Heart left ventricle (tissue), 16 donors: ENCODE measurements around the gene RAB43. TPM values are rescaled to one million over a fixed set of nuclear protein-coding genes. Genes with fewer than 3 reads are reported as not detected.
"Not testable (repeated sequence)": the region's sequence is repeated elsewhere in the genome, so short reads cannot be mapped to it uniquely, and the experiment has no call there.

Source experiments
- ATAC-seq, 4 donors: fragments of 200-7000 bp; cut with Tn5 transposase; one replicate each; pipeline ENCODE4 v1.9.1; 2020 to 2022; ENCODE audit warnings: moderate library complexity in 4 of 4, mild to moderate bottlenecking in 3 of 4, moderate number of reproducible peaks in 1 of 4
- DNase-seq, 5 donors: peaks; one replicate each; pipeline ENCODE4 v3.0.0-alpha.2; 2020
- H3K27ac ChIP-seq, 12 donors: fragments of 200-600 bp; sonication (generic) in 4 of 12; one replicate each; pipeline versions ENCODE4 v1.5.0 to v1.8.0; 2016 to 2022; ENCODE audit warnings: mild to moderate bottlenecking in 2 of 12
- H3K27me3 ChIP-seq, 9 donors: fragments of 200-600 bp; sonication (generic) in 2 of 9; one replicate each; pipeline versions ENCODE4 v1.5.1 to v1.8.0; 2016 to 2022; ENCODE audit warnings: mild to moderate bottlenecking in 3 of 9
- H3K36me3 ChIP-seq, 9 donors: fragments of 200-600 bp; sonication (generic) in 2 of 9; one replicate each; pipeline versions ENCODE4 v1.5.0 to v1.8.0; 2018 to 2022; ENCODE audit warnings: mild to moderate bottlenecking in 2 of 9
- H3K4me1 ChIP-seq, 12 donors: fragments of 200-600 bp; sonication (generic) in 4 of 12; one replicate each; pipeline versions ENCODE4 v1.5.0 to v1.8.0; 2016 to 2022; ENCODE audit warnings: mild to moderate bottlenecking in 3 of 12
- H3K4me3 ChIP-seq, 12 donors: fragments of 200-600 bp; sonication (generic) in 4 of 12; one replicate each; pipeline versions ENCODE4 v1.5.0 to v1.8.0; 2017 to 2022; ENCODE audit warnings: mild to moderate bottlenecking in 9 of 12, moderate library complexity in 4 of 12
- H3K9me3 ChIP-seq, 12 donors: fragments of 200-600 bp; sonication (generic) in 4 of 12; one replicate each; pipeline versions ENCODE4 v1.5.0 to v1.8.0; 2016 to 2022; ENCODE audit warnings: mild to moderate bottlenecking in 1 of 12
- POLR2A ChIP-seq, 2 donors: fragments of 450-650 bp; IDR thresholded peaks; one replicate each; pipeline ENCODE4 v1.6.1; 2017; ENCODE audit warnings: antibody characterized with exemption in 2 of 2, mild to moderate bottlenecking in 2 of 2, moderate library complexity in 2 of 2
- WGBS, 4 donors: extraction: QIAGEN DNeasy Blood & Tissue Kit in 2 of 4; methylation state at CpG; one replicate each; pipeline versions ENCODE4 v1.1.5 to v1.1.7; 2013 to 2018; 5-methylcytosine and 5-hydroxymethylcytosine counted together
- intact Hi-C, 10 donors: fragments of 100-400 bp; cut with DNase I; formaldehyde crosslinking; loops; one replicate each; pipeline versions ENCODE4 v1.11.1 to v1.14.2; 2022
- polyA plus RNA-seq, 2 donors: library from polyadenylated mRNA; stranded (reverse); fragments of 200-250 nt; gene quantifications; one replicate each; pipeline ENCODE4 v1.2.3, GENCODE V29; 2013
- total RNA-seq, 9 donors: library from RNA; depleted of rRNA in 2 of 9; stranded (reverse); fragments of >200 nt in 2 of 9; fragmentation: NEBNext Ultra II Directional in 3 of 9; extraction: Animal tissue kit (Norgen Biotek cat#: 25700) in 3 of 9; gene quantifications; one replicate each; pipeline versions ENCODE4 v1.1.0 to v1.2.4, GENCODE V29; 2016 to 2023
- TF ChIP-seq, protein P1 (sequence below), 12 donors: fragments of 200-600 bp; sonication (generic) in 4 of 12; IDR thresholded peaks; one replicate each; pipeline versions ENCODE4 v1.5.0 to v1.8.0; 2018 to 2022; ENCODE audit warnings: antibody characterized with exemption in 12 of 12, mild to moderate bottlenecking in 5 of 12
- donor health status: ischemic (EF 13 %, LVEDD 7.1; RV severe dilation, severe dysfunction).
- donor health status: healthy with polysubstance abuse.
- donor health status: DM: no; HTN: yes; CAD: no.
- donor health status: DM: no; HTN: no; CAD: no.
- donor health status: ischemic (EF 25% LVEDD 6.9; RV normal size, moderate dysfunction).
- donor health status: ischemic (EF 25% LVEDD 5.7; RV mildly dilated, moderate dysfunction).
- donor health status: healthy.
- donor health status: DM: yes; HTN: yes; CAD: no.
- donor health status: ischemic (EF 35%, LVEDD 5.7; RV mildly dilated, moderate dysfunction).
- donor health status: nonischemic (EF 11% LVEDD 7.7; RV severe dilation, severe dysfunction).
- donor health status: DM: yes; HTN: yes; CAD: no.
- donor health status: PGD.
- donor health status: ischemic (EF 29% LVEDD 5.4; RV normal size, mild dysfunction).
- donor health status: nonischemic (EF 23%, LVEDD 6.1; RV moderate dilation, normal function).

The RAB43 gene
- total and polyA plus RNA-seq, 11 donors = 1.3 to 10.3 (median 3.3) TPM

- WGBS, 4 donors = 52 to 71% (median 63%) methylated on average over 8 of the region's 8 CpGs
- H3K9me3 ChIP-seq = no peaks in the 10 kb centered on the region
- DNase-seq (no peak), ATAC-seq (no peak)
- no peak overlapping the region for H3K4me3 ChIP-seq
- TF ChIP-seq POLR2A (IDR thresholded peaks at IDR 0.05) = no peak
- TF ChIP-seq, protein P1, sequence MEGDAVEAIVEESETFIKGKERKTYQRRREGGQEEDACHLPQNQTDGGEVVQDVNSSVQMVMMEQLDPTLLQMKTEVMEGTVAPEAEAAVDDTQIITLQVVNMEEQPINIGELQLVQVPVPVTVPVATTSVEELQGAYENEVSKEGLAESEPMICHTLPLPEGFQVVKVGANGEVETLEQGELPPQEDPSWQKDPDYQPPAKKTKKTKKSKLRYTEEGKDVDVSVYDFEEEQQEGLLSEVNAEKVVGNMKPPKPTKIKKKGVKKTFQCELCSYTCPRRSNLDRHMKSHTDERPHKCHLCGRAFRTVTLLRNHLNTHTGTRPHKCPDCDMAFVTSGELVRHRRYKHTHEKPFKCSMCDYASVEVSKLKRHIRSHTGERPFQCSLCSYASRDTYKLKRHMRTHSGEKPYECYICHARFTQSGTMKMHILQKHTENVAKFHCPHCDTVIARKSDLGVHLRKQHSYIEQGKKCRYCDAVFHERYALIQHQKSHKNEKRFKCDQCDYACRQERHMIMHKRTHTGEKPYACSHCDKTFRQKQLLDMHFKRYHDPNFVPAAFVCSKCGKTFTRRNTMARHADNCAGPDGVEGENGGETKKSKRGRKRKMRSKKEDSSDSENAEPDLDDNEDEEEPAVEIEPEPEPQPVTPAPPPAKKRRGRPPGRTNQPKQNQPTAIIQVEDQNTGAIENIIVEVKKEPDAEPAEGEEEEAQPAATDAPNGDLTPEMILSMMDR (IDR thresholded peaks at IDR 0.05) = no peak
- intact Hi-C loops = loop anchor here in 4 of 10 donors (10.0 kb wide), 1 partner anchor 107 kb away; no protein-coding TSS in a partner anchor
- H3K4me1 ChIP-seq = peaks cover 0 to under 1% (median 0%) of the 10 kb centered on the region in 12 donors
- H3K27me3 ChIP-seq = no peaks in the 10 kb centered on the region
- H3K27ac ChIP-seq = no peak overlapping the region
- no peaks in the 10 kb centered on the region for H3K36me3 ChIP-seq
Measured at GRCh38 chr3:129081503-129081902, 40.1 kb downstream of the RAB43 start.

DNA sequence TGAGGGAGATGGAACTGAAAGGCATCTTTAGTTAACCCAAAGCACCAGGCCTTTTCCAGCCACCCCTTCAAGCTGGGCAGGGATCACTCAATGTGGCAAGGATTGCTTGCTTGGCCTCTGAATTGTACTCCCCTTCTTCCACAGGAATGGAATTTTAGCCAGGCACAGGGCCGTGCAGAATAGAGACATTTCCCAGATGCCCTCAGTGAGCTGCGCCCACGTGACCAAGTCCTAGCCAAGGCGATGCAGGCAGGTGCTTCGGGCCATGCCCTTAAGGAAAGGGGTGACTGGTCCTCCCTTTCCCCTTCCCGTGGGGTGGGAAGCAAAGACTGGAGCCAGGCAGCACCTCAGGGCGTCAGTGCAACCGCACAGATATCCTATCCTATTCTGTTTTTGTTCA is 43.1 kb downstream of the RAB43 start:
- no peak for TF ChIP-seq POLR2A (IDR thresholded peaks at IDR 0.05)
- TF ChIP-seq, protein P1 (IDR thresholded peaks at IDR 0.05) = no peak
- Histone ChIP-seq H3K4me3 (no peak overlapping the region), H3K27ac (no peak overlapping the region), H3K27me3 (no peaks in the 10 kb centered on the region), H3K9me3 (no peaks in the 10 kb centered on the region), H3K4me1 (no peaks in the 10 kb centered on the region), H3K36me3 (no peaks in the 10 kb centered on the region)
- intact Hi-C loops = no loop called here
- 64 to 73% (median 66%) methylated on average over 8 of the region's 8 CpGs for WGBS, 4 donors
- ATAC-seq (peak in 3 of 4 donors; percentile 61 to 75 (median 67)), DNase-seq (peak in 1 of 5 donors; percentile 45)

DNA sequence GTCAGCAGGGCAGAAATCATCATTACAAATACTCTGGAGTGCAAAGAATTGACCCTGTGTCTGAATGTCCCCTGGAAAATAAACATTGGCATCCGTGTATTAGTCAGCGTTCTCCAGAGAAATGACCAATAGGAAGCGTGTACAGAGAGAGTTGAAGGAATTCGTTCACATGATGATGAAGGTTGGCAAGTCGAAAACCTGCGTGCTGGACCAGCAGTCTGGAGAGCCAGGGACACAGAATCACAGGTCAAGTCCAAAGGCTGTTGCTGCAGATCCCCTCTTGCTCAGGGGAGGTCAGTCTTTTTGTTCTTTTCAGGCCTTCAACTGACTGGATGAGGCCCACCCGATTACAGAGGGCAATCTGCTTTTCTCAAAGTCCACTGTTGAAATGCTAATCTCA is 44.4 kb downstream of the RAB43 start:
- no peak for DNase-seq
- Histone ChIP-seq H3K36me3 (no peaks in the 10 kb centered on the region), H3K27me3 (no peaks in the 10 kb centered on the region), H3K9me3 (no peaks in the 10 kb centered on the region), H3K4me3 (no peak overlapping the region), H3K4me1 (no peaks in the 10 kb centered on the region), H3K27ac (no peak overlapping the region)
- 74 to 85% (median 81%) methylated on average over 7 of the region's 7 CpGs for WGBS, 4 donors
- ATAC-seq = no peak
- TF ChIP-seq, protein P1 (IDR thresholded peaks at IDR 0.05) = no peak
- TF ChIP-seq POLR2A (IDR thresholded peaks at IDR 0.05) = no peak
- intact Hi-C loops = no loop called here

DNA sequence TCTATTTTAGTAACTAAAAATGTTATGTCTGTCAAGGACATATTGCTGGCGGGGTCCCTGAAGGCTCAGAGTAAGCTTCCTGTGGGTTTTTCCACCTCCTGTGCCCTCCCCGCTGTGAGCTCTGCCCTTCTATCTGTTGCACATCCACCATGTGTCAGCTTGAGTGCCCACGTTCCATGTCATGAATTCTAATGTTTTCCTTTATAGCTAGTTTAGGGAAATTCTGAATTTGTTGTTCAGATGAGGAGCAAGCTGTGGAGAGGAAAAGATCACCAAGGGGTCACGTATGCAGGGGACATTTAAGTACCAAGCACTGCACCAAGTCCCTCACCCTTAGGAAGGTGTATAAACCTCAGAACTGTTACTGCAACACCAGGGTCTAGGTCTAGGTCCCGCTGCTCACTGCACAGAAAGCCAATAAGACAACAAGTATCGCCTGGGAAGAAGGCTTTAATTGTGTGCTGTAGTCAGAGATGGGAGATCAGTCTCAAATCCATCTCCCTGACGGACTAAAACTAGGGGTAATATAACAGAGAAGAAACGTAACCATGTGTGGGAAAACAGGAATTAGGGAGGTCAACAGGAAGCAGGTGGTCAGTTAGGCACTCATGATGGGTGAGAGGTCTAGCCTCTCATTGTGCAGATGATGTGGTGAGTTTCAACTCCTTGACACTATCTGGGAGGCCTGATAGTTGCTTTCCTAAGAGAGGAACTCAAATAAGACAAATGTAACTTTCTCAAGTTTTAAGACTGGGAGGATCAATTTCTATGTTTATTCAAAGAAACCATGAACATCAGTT is 51.3 kb downstream of the RAB43 start:
- no peak for TF ChIP-seq POLR2A (IDR thresholded peaks at IDR 0.05)
- TF ChIP-seq, protein P1 (IDR thresholded peaks at IDR 0.05) = no peak
- ATAC-seq (no peak), DNase-seq (no peak)
- Histone ChIP-seq H3K27ac (no peak overlapping the region), H3K4me1 (peaks cover 0 to 9% (median 3%) of the 10 kb centered on the region in 12 donors), H3K36me3 (no peaks in the 10 kb centered on the region), H3K27me3 (no peaks in the 10 kb centered on the region), H3K4me3 (no peak overlapping the region), H3K9me3 (peaks cover 0 to 4% (median 0%) of the 10 kb centered on the region in 12 donors)
- 80 to 90% (median 84%) methylated on average over 8 of the region's 8 CpGs for WGBS, 4 donors
- intact Hi-C loops = no loop called here

GRCh38 chr3:129069313-129070085 is 52.1 kb downstream of the RAB43 start:
- ATAC-seq, H3K4me1 ChIP-seq, H3K27me3 ChIP-seq, H3K9me3 ChIP-seq, intact Hi-C loops, H3K36me3 ChIP-seq, H3K4me3 ChIP-seq, DNase-seq, H3K27ac ChIP-seq: not testable (repeated sequence)
- WGBS, 4 donors = 73 to 84% (median 77%) methylated on average over 13 of the region's 13 CpGs
